Tibial nerve (tissue), 4 donors: ENCODE measurements around the gene CDPF1. TPM values are rescaled to one million over a fixed set of nuclear protein-coding genes. Genes with fewer than 3 reads are reported as not detected.

Source experiments
- DNase-seq, 2 donors: peaks; one replicate each; pipeline ENCODE4 v3.0.0-alpha.2; 2019; ENCODE audit warnings: low spot score in 2 of 2
- H3K27ac ChIP-seq, 4 donors: fragments of 200-600 bp; sonication (generic) in 3 of 4; one replicate each; pipeline ENCODE4 v1.5.1; 2017 to 2019; ENCODE audit warnings: mild to moderate bottlenecking in 1 of 4
- H3K27me3 ChIP-seq, 2 donors: fragments of 200-600 bp; sonication (generic) in 1 of 2; one replicate each; pipeline versions ENCODE4 v1.5.1 to v1.6.0; 2017 to 2019
- H3K36me3 ChIP-seq, 3 donors: fragments of 200-600 bp; sonication (generic); one replicate each; pipeline ENCODE4 v1.5.1; 2018 to 2019
- H3K4me1 ChIP-seq, 4 donors: fragments of 200-600 bp; sonication (generic) in 3 of 4; one replicate each; pipeline ENCODE4 v1.5.1; 2017 to 2019
- H3K4me3 ChIP-seq, 4 donors: fragments of 200-600 bp; sonication (generic) in 3 of 4; one replicate each; pipeline ENCODE4 v1.5.1; 2017 to 2019; ENCODE audit warnings: mild to moderate bottlenecking in 1 of 4, moderate library complexity in 1 of 4
- H3K9me3 ChIP-seq, 4 donors: fragments of 200-600 bp; sonication (generic) in 3 of 4; one replicate each; pipeline ENCODE4 v1.5.1; 2017 to 2019
- CTCF ChIP-seq, 5 experiments: fragments of 200-600 bp in 3 of 5; fragments of 450-650 bp in 2 of 5; sonication (generic) in 3 of 5; IDR thresholded peaks; one replicate each; pipeline ENCODE4 v1.5.1; 2016 to 2019; ENCODE audit warnings: antibody characterized with exemption in 5 of 5, mild to moderate bottlenecking in 3 of 5, moderate library complexity in 2 of 5
- EP300 ChIP-seq, 2 donors: sonication (generic); formaldehyde crosslinking; IDR thresholded peaks; one replicate each; pipeline ENCODE4 v1.6.1; 2017; ENCODE audit warnings: antibody characterized with exemption in 2 of 2, mild to moderate bottlenecking in 1 of 2
- POLR2A ChIP-seq, 2 donors: fragments of 450-650 bp; IDR thresholded peaks; one replicate each; pipeline ENCODE4 v1.6.1; 2017; ENCODE audit warnings: antibody characterized with exemption in 2 of 2, mild to moderate bottlenecking in 2 of 2, moderate library complexity in 2 of 2
- WGBS, 2 donors: methylation state at CpG; one replicate each; pipeline ENCODE4 v1.1.5; 2018; 5-methylcytosine and 5-hydroxymethylcytosine counted together
- total RNA-seq, 4 donors: library from RNA; depleted of rRNA; stranded (reverse); fragments of >200 nt; gene quantifications; one replicate each; pipeline ENCODE4 v1.1.0, GENCODE V29; 2016

CDPF1 gene
- total RNA-seq, 4 donors from 2014 or later = 7.5 to 22.5 (median 17.4) TPM

- TF ChIP-seq CTCF (IDR thresholded peaks at IDR 0.05) = no peak
- TF ChIP-seq POLR2A (IDR thresholded peaks at IDR 0.05) = no peak
- TF ChIP-seq EP300 (IDR thresholded peaks at IDR 0.05) = no peak
- no peak for DNase-seq
- Histone ChIP-seq H3K27me3 (no peaks in the 10 kb centered on the region), H3K36me3 (peaks cover 0 to 91% (median 0%) of the 10 kb centered on the region in 3 donors), H3K4me3 (no peak overlapping the region), H3K4me1 (peaks cover 0 to 21% (median 5%) of the 10 kb centered on the region in 4 donors), H3K9me3 (no peaks in the 10 kb centered on the region), H3K27ac (no peak overlapping the region)
- WGBS, 2 donors = 83 to 86% methylated on average over 6 of the region's 6 CpGs
These were observed 9.6 kb downstream of the CDPF1 start for GRCh38 chr22:46240506-46240905.

GRCh38 chr22:46240073-46240472 lies 10.0 kb downstream of the CDPF1 start:
- WGBS, 2 donors = 85 to 87% methylated on average over 2 of the region's 2 CpGs
- Histone ChIP-seq H3K4me3 (no peak overlapping the region), H3K4me1 (peaks cover 0 to 17% (median 3%) of the 10 kb centered on the region in 4 donors), H3K27ac (no peak overlapping the region), H3K27me3 (no peaks in the 10 kb centered on the region), H3K9me3 (no peaks in the 10 kb centered on the region), H3K36me3 (peaks cover 0 to 91% (median 0%) of the 10 kb centered on the region in 3 donors)
- no peak for DNase-seq
- TF ChIP-seq CTCF (IDR thresholded peaks at IDR 0.05) = no peak
- TF ChIP-seq EP300 (IDR thresholded peaks at IDR 0.05) = no peak
- TF ChIP-seq POLR2A (IDR thresholded peaks at IDR 0.05) = no peak

GRCh38 chr22:46239261-46240048 lies 10.6 kb downstream of the CDPF1 start:
- peaks cover 0 to 87% (median 0%) of the 10 kb centered on the region in 3 donors for H3K36me3 ChIP-seq
- WGBS, 2 donors = 72 to 78% methylated on average over 20 of the region's 20 CpGs
- TF ChIP-seq CTCF (IDR thresholded peaks at IDR 0.05) (no peak), EP300 (IDR thresholded peaks at IDR 0.05) (no peak), POLR2A (IDR thresholded peaks at IDR 0.05) (no peak)
- no peak overlapping the region for H3K4me3 ChIP-seq
- H3K9me3 ChIP-seq = no peaks in the 10 kb centered on the region
- no peak for DNase-seq
- no peaks in the 10 kb centered on the region for H3K27me3 ChIP-seq
- H3K4me1 ChIP-seq = peaks cover 0 to 12% (median 3%) of the 10 kb centered on the region in 4 donors
- no peak overlapping the region for H3K27ac ChIP-seq

- 86 to 87% methylated on average over 16 of the region's 16 CpGs for WGBS, 2 donors
- no peaks in the 10 kb centered on the region for H3K9me3 ChIP-seq
These were observed 11.6 kb downstream of the CDPF1 start for GRCh38 chr22:46238541-46238940.

More at GRCh38 chr22:46238541-46238940, 11.6 kb downstream of the CDPF1 start:
- Histone ChIP-seq H3K36me3 (peaks cover 0 to 82% (median 0%) of the 10 kb centered on the region in 3 donors), H3K27ac (no peak overlapping the region), H3K4me3 (no peak overlapping the region), H3K27me3 (no peaks in the 10 kb centered on the region), H3K4me1 (peaks cover 0 to 19% (median 3%) of the 10 kb centered on the region in 4 donors)
- no peak for TF ChIP-seq EP300 (IDR thresholded peaks at IDR 0.05)
- no peak for TF ChIP-seq CTCF (IDR thresholded peaks at IDR 0.05)
- TF ChIP-seq POLR2A (IDR thresholded peaks at IDR 0.05) = no peak
- DNase-seq = no peak
